ENCODE results near the gene LYZ.

GRCh38 chr12:69351462-69352236, 3.5 kb downstream of the LYZ start:
- TF ChIP-seq CTCF (IDR thresholded peaks at IDR 0.05): no peak
- TF ChIP-seq ZFX (IDR thresholded peaks at IDR 0.05; ENCODE audit: borderline replicate concordance): no peak

All from 22Rv1 (cell line).